HG03039 (cell line): ENCODE measurements around the gene ZNF750.

ENCODE experiments used
- ATAC-seq: cut with Tn5 transposase; IDR thresholded peaks from one replicate; pipeline ENCODE4 v1.9.1; 2021; ENCODE audit warnings: mild to moderate bottlenecking, moderate library complexity; ENCODE audit not compliant: unreplicated experiment

ZNF750 gene

DNA sequence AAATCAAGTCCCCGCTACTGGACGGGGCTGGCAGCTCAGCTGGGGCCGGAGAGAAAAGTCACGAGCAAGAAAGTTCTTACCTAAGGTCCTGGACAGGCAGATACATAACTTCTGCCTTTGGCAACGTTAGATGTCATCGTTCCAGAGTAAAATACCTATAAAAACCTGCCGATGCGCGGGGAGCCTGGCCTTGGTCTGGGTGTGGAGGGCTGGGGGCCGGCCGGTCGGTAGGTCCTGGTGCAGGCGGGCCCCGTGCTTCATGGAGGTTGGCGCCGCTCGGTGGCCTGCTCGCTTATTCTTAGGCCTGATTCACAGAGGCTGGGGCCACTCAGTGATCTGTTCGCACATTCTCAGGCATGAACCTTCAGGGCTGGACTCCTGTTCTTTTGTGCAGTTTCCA lies 33.7 kb upstream of the ZNF750 start:
- no peak for ATAC-seq

DNA sequence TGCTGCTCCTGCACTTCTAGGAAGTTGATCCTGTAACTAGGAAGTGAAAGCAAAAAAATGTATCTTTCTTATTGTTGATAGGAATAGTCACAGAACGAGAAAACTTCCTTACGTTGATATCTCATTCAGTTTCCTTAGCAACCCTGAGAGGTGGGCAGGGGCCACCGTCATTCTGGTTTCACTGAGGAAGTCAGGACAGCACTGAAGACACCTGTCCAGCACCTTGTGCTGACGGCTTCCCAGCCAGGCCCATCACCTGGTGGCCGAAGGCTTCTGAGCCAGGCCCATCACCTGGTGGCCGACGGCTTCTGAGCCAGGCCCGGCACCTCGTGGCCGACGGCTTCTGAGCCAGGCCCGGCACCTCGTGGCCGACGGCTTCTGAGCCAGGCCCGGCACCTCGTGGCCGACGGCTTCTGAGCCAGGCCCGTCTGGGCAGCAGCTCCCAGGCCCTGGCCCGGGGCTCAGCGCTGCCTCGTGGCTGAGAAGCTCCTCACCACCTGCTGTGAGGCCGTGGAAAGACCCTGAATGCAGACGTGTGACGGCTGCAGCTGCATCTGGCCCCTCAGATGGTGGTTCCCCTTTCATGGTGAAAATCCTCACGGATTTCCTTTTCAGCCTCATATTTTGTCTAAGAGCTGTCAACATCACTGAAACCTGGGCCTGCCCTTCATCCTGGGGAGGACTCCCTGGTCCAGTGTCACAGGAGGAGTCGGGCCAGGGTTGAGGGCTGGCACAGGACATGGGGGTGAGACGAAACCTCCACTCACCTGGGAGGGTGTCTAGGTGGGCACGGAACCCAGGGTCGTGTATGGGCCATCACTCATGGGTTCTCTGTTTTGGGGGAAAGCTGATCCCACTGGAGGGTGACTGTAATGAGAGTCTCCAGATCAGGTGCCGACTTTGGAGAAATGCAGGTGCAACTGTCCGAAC lies 33.0 kb upstream of the ZNF750 start:
- ATAC-seq, result no peak

DNA sequence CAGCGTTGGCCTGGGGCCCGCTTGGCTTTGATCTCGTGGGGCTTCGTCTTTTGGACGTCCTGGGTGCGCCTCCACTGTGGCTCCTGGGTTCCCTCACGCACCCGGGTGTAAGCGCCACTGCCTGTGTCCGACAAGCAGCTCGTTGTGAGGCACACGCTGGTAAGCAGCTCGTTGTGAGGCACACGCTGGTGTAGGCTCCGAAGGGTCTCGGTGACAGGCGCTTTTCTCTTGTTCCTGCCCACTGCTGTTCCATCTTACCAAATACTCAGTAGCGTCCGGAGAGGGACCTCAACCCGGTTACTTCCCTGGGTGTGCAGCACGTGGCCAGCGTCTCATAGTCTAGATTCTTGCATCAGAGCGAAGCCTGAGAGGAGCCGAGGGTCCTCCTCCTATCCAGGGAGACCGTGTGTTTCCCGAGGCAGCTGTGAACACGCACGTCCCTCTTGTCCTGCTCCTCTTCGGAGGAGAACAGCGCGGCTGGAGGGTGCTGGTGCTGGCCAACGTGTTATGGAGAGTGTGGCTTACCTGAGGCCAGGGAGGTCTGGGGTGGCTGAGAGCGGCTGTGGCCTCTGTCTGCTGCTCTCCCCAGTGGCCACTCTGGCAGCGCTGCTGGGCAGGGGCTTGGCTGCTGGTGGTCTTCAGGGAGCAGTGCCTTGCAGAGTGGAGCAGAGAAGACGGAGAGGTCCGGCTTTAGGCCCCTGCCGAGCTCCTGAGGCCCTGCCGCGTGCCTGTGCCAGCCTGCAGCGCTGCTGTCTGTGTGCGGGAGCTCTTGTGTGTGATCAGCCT lies 32.1 kb upstream of the ZNF750 start:
- ATAC-seq, result no peak

DNA sequence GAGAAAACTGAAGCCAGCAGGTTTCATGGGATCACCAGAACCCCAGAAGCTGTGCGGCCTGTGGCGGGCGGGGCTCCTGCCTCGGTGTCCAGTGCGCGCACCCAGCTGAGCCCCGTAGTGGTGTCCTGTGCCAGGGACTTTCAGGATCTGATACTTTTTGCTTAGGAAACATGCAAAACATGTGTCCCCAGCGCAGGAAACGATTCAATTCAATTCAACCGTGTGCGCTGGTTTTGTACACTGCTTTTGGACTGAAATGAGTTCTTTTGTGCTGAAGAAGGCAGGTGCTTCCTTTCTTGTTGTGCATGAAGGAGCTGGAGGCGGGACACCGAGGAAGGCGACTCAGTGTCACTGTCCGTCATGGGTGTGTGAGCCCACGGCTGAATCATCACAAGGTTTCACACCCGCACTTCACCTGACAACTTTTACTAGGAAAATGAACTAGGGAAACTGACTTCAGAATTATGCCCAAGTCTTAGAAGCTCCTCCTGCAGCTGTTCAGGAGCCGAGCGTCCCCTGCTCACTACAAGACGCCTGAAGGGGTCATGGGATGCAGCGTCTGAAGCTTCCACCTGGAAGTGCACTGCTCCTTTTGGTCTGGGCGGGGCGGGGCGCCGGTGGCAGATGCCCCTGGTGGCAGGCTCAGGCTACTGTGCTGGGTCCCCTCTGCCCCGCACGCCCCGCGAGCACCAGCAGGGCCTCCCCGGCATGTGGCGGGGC lies 31.4 kb upstream of the ZNF750 start:
- ATAC-seq, result peak; percentile 44

DNA sequence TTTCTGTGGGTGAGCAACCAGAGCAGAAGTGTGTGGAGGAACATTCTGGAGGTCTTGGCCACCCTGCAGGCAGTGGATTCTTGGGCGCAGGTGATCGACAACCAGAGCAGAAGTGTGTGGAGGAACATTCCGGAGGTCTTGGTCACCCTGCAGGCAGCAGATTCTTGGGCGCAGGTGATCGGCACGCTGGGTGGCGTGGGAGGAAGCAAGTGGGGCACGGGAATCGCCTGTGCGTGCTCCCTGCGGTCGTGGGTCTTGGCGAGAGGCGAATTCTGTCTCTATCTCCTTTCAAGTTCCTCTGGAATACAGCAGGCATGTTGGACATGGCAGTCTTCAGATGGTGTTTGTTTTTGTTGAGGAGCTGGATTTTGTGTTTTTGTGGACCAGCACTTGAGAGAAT lies 30.7 kb upstream of the ZNF750 start:
- no peak for ATAC-seq

DNA sequence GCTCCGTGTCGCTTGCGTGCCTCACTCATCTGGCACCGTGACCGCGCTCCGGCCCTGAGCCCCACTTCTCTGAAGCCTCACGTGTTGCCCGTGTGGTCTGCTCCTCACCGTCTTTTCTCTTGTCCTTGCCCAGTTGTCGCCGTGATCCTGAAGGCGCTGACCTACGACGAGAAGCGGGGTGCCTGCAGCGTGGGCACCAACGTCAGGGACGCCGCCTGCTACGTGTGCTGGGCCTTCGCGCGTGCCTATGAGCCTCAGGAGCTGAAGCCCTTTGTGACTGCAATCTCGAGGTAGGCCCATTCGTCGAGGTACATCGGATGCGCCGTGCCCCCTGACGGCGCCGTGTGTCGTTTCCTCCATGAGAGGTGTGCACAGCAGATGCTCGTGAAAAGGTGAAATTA lies 30.3 kb upstream of the ZNF750 start:
- ATAC-seq, result no peak

DNA sequence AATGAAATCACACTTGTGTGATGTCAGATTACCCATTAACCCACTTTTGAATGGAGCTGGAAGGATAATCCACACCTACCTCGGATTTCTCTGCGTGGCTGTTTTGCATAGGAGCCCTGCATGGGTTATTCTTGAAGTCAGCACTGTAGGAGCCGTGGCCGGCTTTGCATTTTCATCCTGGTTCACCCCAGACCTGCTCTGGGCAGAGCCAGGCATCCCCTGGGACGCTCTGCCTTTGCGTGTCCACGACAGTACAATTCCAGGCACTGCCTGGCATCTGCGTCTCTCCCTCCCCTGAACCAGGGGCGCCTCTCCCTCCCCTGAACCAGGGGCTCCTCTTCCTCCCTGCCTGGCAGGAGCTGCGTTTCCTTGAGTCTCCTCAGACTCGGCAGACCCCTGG lies 29.7 kb upstream of the ZNF750 start:
- ATAC-seq, result no peak

DNA sequence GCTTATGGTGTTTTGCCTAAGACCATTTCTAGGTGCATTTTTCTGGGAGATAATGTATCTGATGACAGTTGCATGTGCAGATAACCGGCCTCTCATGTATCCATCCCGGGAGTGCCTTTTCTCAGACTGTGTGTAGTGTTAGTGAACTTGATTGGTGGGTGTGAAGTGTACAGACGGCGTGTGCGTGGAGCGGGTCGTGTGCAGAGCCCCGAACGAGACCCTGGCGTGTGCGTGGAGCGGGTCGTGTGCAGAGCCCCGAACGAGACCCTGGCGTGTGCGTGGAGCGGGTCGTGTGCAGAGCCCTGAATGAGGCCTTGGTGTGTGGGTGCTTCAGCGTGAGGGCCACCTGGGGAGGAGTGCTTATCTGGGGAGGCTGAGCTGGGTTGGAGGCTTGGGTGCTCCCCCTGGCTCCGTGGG lies 28.9 kb upstream of the ZNF750 start:
- no peak for ATAC-seq

DNA sequence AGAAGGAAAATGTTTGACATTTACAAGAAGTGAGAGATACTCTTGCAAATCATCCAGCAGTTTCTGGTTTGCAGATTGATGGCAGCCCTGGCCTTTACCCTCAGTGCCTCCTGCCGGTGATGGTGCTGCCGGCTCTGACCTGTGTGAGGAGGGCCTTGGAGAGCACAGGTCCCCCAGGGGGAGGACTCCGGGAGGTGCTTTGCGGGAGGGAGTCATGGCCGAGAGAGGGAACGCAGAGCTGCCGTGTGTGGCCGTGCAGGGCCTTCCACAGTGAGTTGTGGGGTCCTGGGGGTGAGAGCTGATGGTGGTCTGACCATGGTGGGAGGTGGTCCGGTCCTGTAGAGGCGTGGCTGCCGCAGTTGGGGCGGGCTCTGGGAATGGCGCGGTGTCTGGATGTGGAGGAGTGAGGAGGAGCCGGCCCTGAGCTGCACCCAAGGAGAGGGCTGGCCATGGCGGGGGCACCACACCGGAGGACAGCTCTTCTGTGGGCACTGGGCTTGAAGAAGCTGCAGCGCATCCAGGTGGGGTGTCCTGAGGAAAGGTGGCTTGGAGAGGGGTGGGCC lies 28.0 kb upstream of the ZNF750 start:
- no peak for ATAC-seq

DNA sequence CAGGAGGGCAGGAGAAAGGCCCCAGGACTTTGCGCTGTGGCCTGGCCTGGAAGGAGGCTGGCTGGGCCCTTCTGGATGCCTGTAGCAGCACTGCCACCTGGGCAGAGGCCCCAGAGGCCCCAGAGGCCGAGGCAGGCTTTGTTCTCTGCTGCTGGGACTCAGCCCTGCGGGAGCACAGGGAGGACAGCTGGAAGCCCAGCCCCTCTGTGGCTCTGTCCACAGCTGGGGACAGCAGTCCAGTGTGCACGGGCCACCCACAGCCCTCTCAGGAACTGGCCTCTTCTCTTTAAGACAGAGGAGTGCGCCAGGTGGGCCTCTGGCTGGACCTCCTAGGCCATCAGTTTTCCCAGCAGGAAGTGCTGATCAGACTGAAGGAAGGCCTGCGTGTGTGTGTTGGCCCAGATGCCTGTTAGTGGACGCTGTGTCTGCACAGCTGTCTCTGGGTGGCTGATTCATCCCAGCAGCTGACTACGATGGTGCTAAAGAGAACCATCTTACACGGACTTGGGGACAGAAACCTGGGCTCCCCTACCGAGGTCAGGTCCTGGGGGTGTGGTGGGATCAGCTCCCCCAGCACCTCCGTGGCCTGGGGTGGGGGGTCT lies 26.9 kb upstream of the ZNF750 start:
- ATAC-seq, result no peak

DNA sequence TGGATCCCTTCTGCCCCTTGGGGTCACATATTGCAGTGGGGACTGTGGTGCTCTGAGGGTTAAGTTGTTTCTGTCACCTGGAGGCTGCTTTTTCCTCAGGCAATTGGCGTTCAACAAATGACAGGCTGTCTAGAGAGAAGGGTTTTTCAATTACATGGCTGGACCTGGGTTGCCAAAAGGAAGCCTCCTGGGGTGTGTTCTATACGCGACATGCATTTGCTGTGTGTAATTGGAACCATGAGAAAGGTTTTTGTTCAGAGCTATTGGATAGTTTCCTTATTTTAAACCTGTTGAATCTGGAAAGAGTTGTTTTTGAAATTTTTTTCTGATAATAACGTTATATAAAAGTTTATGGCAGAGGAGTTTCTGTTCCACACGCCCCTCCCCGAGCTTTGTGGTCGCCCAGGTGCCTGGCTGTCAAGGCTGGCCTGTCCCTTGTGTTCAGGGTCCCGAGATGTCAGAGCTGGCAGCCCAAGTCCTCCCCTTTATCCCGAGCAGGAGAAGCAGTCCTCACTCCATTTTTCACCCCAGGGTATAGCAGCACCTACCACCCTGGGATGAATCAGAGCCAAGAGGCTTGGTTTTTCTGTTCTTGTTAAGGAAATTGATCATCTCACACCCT lies 26.1 kb upstream of the ZNF750 start:
- no peak for ATAC-seq

DNA sequence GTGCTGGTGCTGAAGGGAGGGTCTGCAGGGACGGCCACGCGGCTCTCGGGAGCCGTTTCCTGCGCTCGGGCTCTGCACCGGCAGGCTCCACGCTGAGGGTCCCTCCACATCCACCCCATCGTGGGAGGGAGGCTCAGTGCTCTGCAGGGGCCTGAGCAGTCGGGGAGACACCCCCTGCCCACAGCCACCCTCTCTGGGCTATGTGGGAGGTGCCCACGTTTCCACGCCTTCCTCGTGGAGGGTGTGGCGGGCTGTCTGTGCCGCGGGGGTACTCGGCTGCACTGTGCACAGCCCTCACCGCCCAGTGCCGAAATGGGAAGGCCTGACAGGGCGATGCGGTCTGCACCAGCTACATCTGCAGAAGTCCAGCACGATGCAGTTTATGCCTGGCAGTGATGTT lies 25.5 kb upstream of the ZNF750 start:
- no peak for ATAC-seq

DNA sequence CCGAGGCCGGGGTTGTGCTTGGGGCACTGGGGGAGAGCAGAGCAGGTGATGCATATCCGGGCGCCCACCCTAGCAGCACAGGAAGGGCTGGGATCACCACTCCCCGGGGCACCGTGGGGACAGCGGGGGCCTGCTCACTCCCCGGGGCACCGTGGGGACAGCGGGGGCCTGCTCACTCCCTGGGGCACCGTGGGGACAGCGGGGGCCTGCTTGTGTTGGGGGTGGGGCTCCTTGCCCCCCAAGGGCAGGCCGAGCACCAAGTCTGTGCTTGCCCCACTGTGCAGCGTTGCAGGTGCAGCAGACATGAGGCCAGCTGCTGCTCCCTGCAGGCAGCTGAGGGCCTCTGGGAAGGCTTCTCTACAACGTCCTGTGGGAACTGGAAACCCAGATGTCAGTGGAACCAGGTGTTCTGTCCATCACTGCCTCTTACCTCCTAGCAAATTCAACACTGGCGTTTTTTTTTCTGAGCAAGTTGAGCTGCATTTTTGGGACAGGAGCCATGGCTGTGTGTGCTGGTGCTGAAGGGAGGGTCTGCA lies 25.0 kb upstream of the ZNF750 start:
- no peak for ATAC-seq

DNA sequence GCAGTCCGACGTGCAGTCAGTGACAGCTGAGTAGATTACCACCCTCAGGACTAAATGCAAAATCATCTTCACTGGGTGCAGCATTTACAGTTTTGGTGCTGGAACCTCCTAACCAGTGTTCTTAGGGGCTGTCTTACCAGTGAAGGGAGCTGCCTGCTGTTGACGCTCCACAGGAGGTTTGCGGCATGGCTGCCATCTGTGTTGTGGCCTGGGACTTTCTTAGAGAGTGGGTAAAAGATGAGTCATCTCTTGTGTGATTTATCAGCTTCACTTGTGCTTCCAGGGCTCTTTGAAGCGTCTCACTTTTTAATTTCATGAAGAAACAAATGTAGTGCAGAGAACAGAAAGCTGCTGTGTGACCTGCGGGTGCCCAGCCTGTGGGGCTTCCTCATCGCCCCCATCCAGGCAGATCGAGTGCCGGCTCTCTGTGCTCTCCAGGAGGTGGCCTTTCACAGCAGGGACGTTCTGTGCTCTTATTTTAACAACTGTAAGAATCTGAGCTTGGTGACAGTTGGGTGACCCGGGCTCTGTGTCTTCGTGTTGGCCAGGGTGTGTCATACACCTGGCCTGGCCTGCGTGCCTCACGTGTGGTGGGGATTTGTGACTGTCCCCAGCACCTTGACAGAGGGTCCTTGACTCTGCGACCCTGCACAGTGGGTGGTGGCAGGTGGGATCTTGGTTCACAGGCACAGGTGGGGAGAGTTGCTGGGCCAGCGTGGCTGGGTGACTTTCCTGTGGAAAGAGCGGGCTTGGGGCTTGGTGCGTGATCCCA lies 24.3 kb upstream of the ZNF750 start:
- ATAC-seq, result peak; percentile 56

DNA sequence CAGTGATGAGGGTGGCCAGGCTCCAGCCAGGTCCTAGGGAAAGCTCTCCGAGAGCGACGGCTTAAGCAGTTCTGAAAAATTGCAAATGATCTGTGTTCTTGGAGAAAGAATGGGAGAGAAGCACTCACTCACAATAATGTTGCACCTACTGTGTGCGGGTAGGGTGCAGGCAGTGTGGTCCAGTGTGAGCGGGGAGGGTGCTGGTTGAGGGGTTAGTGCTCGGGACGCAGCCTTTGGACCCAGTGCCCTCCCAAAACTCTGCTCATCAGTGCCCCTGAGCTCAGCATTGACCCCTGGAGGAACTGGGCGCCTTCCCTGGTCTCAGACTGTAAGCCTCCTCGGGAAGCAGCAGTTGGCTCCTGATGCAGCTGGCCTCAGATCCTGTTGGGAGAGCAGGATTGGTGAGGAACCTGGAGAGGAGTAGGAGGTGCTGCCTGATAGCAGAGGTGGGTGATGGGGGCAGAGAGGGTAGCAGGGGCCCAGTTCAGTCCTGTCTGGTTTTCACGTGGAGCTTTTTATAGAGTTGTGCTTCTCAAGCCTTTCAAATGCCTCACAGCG lies 23.6 kb upstream of the ZNF750 start:
- no peak for ATAC-seq

DNA sequence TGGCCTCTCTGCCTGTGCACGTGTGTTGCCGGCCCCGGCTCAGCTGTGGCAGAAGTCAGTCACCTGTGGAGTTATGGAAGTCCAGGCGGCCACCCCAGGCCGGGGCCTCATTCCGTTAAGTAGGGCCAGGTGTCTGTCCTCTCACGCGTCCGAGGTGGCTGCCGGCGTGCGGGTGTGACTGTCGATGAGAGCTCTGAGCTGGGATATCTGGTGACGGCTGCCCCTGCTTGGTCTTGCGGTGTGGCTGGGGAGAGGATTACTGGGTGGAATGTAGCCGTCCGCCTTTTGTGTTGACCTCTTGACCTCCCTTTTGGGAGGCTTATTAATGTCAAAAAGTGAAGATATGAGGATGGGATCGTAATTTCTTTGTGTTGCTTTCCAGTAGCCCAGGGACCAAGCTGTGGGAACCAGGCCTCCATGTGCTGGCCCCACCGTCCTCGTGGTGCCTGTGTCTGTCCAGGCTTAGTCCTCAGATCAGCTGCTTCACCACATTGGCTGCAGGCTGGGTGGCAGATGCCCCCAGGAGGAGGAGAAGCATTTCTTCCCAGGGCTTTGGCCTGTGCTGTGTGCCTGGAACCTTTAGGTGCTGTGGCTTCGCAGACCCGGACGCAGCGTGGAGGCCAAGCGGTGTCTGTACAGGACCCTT lies 23.0 kb upstream of the ZNF750 start:
- no peak for ATAC-seq

DNA sequence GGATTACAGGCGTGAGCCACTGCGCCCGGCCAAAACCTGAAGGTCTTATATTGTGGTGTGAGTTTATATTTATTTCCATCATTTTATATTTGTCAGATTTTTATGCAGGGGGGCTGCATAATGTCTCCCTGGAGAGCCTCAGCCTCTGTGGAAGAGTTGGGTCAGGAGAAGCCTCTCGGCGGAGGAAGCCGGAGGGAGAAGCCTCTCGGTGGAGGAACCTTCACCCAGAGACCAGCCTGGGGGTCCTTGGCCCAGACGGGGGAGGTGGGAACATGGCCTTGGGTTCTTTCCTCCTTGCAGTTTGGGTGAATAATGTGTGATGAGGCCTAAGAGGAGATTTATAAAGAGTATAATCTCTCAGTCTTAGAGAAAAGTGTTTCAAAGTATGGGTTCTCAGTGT lies 22.4 kb upstream of the ZNF750 start:
- no peak for ATAC-seq

DNA sequence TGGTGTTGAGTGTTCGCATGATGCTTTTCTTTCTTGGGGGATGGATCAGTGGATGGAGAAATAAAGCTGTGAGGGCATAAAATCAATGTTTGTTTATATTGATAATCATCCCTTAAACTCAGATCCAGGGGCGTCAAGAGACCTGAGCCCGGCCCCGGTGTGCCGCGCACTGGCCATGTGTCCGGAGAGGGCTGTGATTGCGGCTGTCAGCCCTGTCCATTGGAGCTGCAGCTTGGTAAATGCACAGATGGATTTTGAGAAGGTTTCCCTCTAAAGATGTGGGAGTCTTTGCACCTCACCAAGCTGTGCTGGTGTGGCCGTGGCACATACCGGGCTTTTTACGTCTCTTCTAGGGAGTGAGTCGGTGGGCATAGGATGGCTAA lies 21.6 kb upstream of the ZNF750 start:
- no peak for ATAC-seq
